Activated CD8-positive, alpha-beta T cell treated with anti-CD3 and anti-CD28 coated beads for 36 hours (primary cell): ENCODE results near the gene UQCRHL. TPM values are rescaled to one million over a fixed set of nuclear protein-coding genes. Genes with fewer than 3 reads are reported as not detected.

ENCODE experiments used
- ATAC-seq: fragments of 200-7000 bp; cut with Tn5 transposase; one replicate; pipeline ENCODE4 v1.10.0; 2021; ENCODE audit warnings: mild to moderate bottlenecking, moderate library complexity
- CTCF ChIA-PET: fragments of 350-600 bp; sonication (Branson Sonifier 250); formaldehyde crosslinking; loops from one replicate; lab custom pipeline; 2021; ENCODE audit warnings: antibody characterized with exemption; lab: Charles Lee
- POLR2A ChIA-PET: fragments of 350-600 bp; sonication (Branson Sonifier 250); formaldehyde crosslinking; loops from one replicate; lab custom pipeline; 2021; ENCODE audit warnings: antibody characterized with exemption; lab: Charles Lee
- DNase-seq: peaks from one replicate; pipeline ENCODE4 v3.0.0-alpha.2; 2020
- H3K27ac Mint-ChIP-seq: one replicate; pipeline ENCODE4 v1.8.0; 2021; ENCODE audit warnings: mild to moderate bottlenecking, mixed read lengths
- H3K27me3 Mint-ChIP-seq: one replicate; pipeline ENCODE4 v1.8.0; 2021; ENCODE audit warnings: mixed read lengths
- H3K36me3 Mint-ChIP-seq: one replicate; pipeline ENCODE4 v1.8.0; 2021; ENCODE audit warnings: low read depth, mixed read lengths
- H3K4me1 Mint-ChIP-seq: one replicate; pipeline ENCODE4 v1.8.0; 2021; ENCODE audit warnings: low read depth, mixed read lengths
- H3K4me3 Mint-ChIP-seq: one replicate; pipeline ENCODE4 v1.8.0; 2021; ENCODE audit warnings: mild to moderate bottlenecking, moderate library complexity, mixed read lengths
- H3K9me3 Mint-ChIP-seq: one replicate; pipeline ENCODE4 v1.8.0; 2021; ENCODE audit warnings: mixed read lengths
- CTCF ChIP-seq: fragments of 200-600 bp; IDR thresholded peaks from one replicate; pipeline ENCODE4 v1.8.0; 2022; ENCODE audit warnings: antibody characterized with exemption, mild to moderate bottlenecking
- intact Hi-C: fragments of 100-400 bp; cut with micrococcal nuclease; formaldehyde crosslinking; loops from one replicate; pipeline ENCODE4 v1.10.0; 2022
- total RNA-seq, 2 experiments: library from RNA; stranded (reverse); gene quantifications; one replicate each; pipeline ENCODE4 v1.2.3, GENCODE V29; 2021

UQCRHL gene
- total RNA-seq, 2 experiments from 2014 or later, result 2.5 to 2.8 TPM

- H3K4me1 Mint-ChIP-seq, result peaks cover 10% of the 10 kb centered on the region
- no peak overlapping the region for H3K27ac Mint-ChIP-seq
- POLR2A ChIA-PET, result no interaction called here
- CTCF ChIA-PET, result no interaction called here
- no peak overlapping the region for H3K4me3 Mint-ChIP-seq
- ATAC-seq, result peak; percentile 11
- intact Hi-C loops, result no loop called here
- no peaks in the 10 kb centered on the region for H3K9me3 Mint-ChIP-seq
- H3K27me3 Mint-ChIP-seq, result peaks cover 46% of the 10 kb centered on the region
- no peaks in the 10 kb centered on the region for H3K36me3 Mint-ChIP-seq
- no peak for TF ChIP-seq CTCF
- no peak for DNase-seq
Observed at GRCh38 chr1:15758953-15759661, 48.3 kb downstream of the UQCRHL start.

GRCh38 chr1:15758343-15758931 lies 49.0 kb downstream of the UQCRHL start, which contains the start of gene FBLIM1:
Gene FBLIM1, plus strand, starts transcription at chr1:15758795. Its CDS starts 6,189 bp downstream, at chr1:15764984.
- DNase-seq, result no peak
- ChIA-PET POLR2A (no interaction called here), CTCF (no interaction called here)
- intact Hi-C loops, result no loop called here
- ATAC-seq, result peak; percentile 31
- peaks cover 10% of the 10 kb centered on the region for H3K4me1 Mint-ChIP-seq
- H3K4me3 Mint-ChIP-seq, result no peak within 1 kb of the TSS
- no peaks in the 10 kb centered on the region for H3K9me3 Mint-ChIP-seq
- no peak for TF ChIP-seq CTCF
- peaks cover 46% of the 10 kb centered on the region for H3K27me3 Mint-ChIP-seq
- no peaks in the 10 kb centered on the region for H3K36me3 Mint-ChIP-seq
- H3K27ac Mint-ChIP-seq, result no peak within 1 kb of the TSS

GRCh38 chr1:15757575-15758342 lies 49.7 kb downstream of the UQCRHL start:
- no peak for ATAC-seq
- POLR2A ChIA-PET, result no interaction called here
- no peak for DNase-seq
- Mint-ChIP-seq H3K36me3 (no peaks in the 10 kb centered on the region), H3K9me3 (no peaks in the 10 kb centered on the region), H3K27me3 (peaks cover 46% of the 10 kb centered on the region), H3K27ac (no peak overlapping the region), H3K4me3 (no peak overlapping the region), H3K4me1 (peaks cover 10% of the 10 kb centered on the region)
- TF ChIP-seq CTCF, result no peak
- intact Hi-C loops, result no loop called here
- CTCF ChIA-PET, result interaction anchor here (0.6 kb wide), 1 partner anchor 169 kb away, joined by 3 read pairs; no protein-coding TSS in a partner anchor

Other genes starting within 250 kb of the UQCRHL start
- 10 to 100 TPM; 21.6 to 21.9 TPM for gene AGMAT, start 222.6 kb downstream of the UQCRHL start, total RNA-seq
- 10 to 100 TPM; 33.7 to 34.9 TPM for gene DDI2, start 190.2 kb downstream of the UQCRHL start, total RNA-seq
- gene PLEKHM2, start 123.3 kb downstream of the UQCRHL start, total RNA-seq, result 10 to 100 TPM; 41.5 to 42.9 TPM
- gene SLC25A34, start 71.4 kb downstream of the UQCRHL start, total RNA-seq, result under 1 TPM; 0.56 to 0.81 TPM
- gene TMEM82, start 65.2 kb downstream of the UQCRHL start, total RNA-seq, result not detected
- not detected for gene FBLIM1, start 48.9 kb downstream of the UQCRHL start, total RNA-seq
- 10 to 100 TPM; 59.8 to 60.3 TPM for gene SPEN, start 40.1 kb upstream of the UQCRHL start, total RNA-seq
- gene ZBTB17, start 168.5 kb upstream of the UQCRHL start, total RNA-seq, result 10 to 100 TPM; 44.1 to 45.7 TPM
- gene SRARP, start 196.6 kb upstream of the UQCRHL start, total RNA-seq, result not detected
- gene HSPB7, start 210.4 kb upstream of the UQCRHL start, total RNA-seq, result not detected
- gene CLCNKA, start 214.4 kb upstream of the UQCRHL start, total RNA-seq, result not detected
- gene CLCNKB, start 236.1 kb upstream of the UQCRHL start, total RNA-seq, result not detected